T-helper 2 cell treated with Interferon-gamma antibody and Interleukin-4, amounts not matched to agents 5 μg/mL and 100 μg/mL, for 36 hours (primary cell): ENCODE results near the gene FOCAD.

Experiments
- DNase-seq: peaks from one replicate; pipeline ENCODE4 v3.0.0; 2021; ENCODE audit warnings: low spot score
- H3K27ac Mint-ChIP-seq: one replicate; pipeline ENCODE4 v1.8.0; 2021; ENCODE audit warnings: mild to moderate bottlenecking, mixed read lengths
- H3K27me3 Mint-ChIP-seq: one replicate; pipeline ENCODE4 v1.8.0; 2021; ENCODE audit warnings: low read depth, mixed read lengths
- H3K36me3 Mint-ChIP-seq: one replicate; pipeline ENCODE4 v1.8.0; 2021; ENCODE audit warnings: low read depth, mixed read lengths
- H3K4me1 Mint-ChIP-seq: one replicate; pipeline ENCODE4 v1.8.0; 2021; ENCODE audit warnings: low read depth, mixed read lengths
- H3K4me3 Mint-ChIP-seq: one replicate; pipeline ENCODE4 v1.8.0; 2022; ENCODE audit warnings: mild to moderate bottlenecking, moderate library complexity, mixed read lengths
- H3K9me3 Mint-ChIP-seq: one replicate; pipeline ENCODE4 v1.8.0; 2021; ENCODE audit warnings: mixed read lengths

FOCAD gene

DNA sequence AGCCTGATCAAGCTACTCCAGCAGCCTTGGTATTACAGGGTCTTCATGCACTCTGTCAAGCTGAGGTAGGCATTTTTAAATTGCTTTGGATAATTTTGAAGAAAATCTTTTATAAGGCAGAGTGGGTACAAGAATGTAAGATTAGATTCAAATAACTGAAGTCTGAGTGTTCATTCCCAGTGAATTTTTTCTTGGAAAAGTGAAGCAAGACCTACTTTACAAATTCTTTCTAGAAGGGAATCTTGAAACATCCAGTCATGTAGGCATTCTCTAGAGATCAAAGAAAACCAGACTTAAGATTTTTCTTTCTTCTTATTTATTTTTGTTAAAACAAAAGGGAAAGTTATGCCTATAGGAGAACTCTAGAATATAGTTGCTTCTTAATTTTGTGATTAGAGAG lies 139.0 kb downstream of the FOCAD start:
- DNase-seq, result no peak
- Mint-ChIP-seq H3K4me3 (no peak overlapping the region), H3K27ac (no peak overlapping the region), H3K4me1 (no peaks in the 10 kb centered on the region), H3K9me3 (no peaks in the 10 kb centered on the region), H3K27me3 (no peaks in the 10 kb centered on the region), H3K36me3 (peaks cover 10% of the 10 kb centered on the region)

DNA sequence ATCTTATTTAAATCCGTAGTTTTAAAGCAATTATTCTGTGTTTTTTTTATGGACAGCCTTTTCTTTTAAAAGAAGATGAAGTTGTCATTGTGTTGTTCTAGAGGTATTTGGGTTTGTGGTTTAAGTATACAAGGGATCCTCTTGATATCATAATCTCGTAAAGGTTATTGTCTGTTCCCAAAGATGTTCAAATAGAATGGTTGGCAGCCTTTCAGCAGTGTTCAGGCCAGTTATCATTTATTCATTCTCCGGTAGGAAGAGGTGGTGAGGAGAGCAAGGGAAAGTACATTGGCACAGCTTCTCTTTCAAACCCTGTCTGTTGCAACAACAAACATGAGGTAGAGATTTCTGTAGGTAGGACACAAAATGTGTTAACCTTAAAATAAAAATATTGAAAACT lies 147.0 kb downstream of the FOCAD start:
- Mint-ChIP-seq H3K4me3 (no peak overlapping the region), H3K27ac (no peak overlapping the region), H3K36me3 (peaks cover 6% of the 10 kb centered on the region), H3K27me3 (no peaks in the 10 kb centered on the region), H3K4me1 (no peaks in the 10 kb centered on the region), H3K9me3 (no peaks in the 10 kb centered on the region)
- DNase-seq, result no peak

DNA sequence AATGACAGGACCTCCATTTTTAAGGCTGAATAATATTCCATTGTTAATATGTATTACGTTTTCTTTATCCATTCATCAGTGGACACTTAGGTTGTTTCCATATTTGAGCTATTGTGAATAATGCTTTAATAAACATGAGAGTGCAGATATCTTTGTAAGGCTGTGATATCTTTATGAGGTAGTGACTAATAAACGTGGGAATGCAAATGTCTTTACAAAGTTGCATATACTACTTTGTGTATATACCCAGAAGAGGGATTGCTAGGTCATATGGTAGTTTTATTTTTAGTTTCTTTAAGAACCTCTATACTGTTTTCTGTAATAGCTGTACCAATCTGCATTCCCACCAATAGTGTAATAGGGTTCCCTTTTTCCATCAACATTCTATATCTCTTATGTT lies 148.7 kb downstream of the FOCAD start:
- Mint-ChIP-seq H3K27me3 (no peaks in the 10 kb centered on the region), H3K4me3 (no peak overlapping the region), H3K27ac (no peak overlapping the region), H3K4me1 (no peaks in the 10 kb centered on the region), H3K9me3 (no peaks in the 10 kb centered on the region), H3K36me3 (peaks cover 6% of the 10 kb centered on the region)
- no peak for DNase-seq

DNA sequence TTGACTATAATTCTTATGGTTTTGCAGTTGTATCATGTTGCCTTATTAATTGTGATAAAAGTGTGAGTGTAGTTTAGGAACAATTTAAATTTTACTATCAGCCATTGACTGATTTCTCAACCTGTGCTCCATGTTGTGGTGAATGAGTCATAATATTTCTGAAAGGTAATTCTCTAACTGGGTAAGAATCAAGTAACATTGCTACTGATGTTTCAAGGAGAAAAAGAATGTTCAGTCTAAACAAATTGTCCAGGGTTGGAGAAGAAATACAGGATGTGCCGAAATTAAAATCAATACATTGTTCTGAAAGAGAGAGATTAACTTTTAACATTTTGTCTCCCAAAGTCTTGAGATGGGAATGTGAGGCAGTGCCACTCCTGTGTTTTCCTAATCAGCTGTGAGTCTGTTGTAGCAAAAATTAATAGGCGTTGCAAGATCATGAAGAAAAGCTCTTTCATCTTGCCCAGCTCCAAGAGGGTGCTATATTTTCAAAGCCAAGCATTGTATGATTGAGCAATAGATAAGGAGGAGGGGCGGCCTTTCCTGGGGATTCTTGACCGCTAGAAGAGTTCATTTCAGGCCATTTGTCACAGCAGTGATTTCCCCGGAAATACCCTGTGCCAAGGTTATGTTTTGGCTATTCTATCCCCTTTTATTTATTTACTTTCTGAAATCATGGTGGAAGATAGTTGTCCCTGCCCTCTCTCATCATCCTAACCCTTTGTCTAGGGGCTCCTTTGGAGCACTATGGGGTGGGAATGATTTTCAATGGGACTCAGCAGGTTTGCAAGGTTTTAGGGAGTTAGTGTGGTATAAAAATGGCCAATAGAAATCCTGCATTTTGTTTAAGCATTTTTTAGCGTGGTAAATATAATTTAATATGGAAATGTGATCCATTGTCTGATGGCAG lies 151.6 kb downstream of the FOCAD start:
- Mint-ChIP-seq H3K27me3 (no peaks in the 10 kb centered on the region), H3K27ac (no peak overlapping the region), H3K9me3 (no peaks in the 10 kb centered on the region), H3K36me3 (peaks cover 5% of the 10 kb centered on the region), H3K4me1 (no peaks in the 10 kb centered on the region), H3K4me3 (no peak overlapping the region)
- no peak for DNase-seq

DNA sequence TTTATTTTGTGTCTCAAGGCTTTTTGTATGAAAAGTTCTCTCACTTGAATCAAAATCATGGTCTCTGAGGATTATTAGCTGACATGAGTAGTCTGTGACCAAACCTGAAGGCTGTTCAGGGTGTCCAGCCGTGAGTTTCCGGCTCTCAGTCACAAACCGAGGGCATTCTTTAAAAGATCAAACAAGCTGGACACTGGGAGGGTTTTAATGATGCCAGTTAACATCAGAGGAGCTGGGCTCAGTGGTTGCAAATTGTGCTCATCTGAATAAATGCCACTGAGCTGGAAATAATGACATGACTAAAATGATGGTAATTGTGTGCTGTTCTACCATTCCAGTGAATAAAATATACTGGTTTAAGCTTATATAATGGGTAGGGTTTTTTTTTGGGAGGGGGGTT lies 153.1 kb downstream of the FOCAD start:
- Mint-ChIP-seq H3K4me1 (no peaks in the 10 kb centered on the region), H3K9me3 (peaks cover 2% of the 10 kb centered on the region), H3K4me3 (no peak overlapping the region), H3K27me3 (no peaks in the 10 kb centered on the region), H3K36me3 (peaks cover 6% of the 10 kb centered on the region), H3K27ac (no peak overlapping the region)
- DNase-seq, result no peak

DNA sequence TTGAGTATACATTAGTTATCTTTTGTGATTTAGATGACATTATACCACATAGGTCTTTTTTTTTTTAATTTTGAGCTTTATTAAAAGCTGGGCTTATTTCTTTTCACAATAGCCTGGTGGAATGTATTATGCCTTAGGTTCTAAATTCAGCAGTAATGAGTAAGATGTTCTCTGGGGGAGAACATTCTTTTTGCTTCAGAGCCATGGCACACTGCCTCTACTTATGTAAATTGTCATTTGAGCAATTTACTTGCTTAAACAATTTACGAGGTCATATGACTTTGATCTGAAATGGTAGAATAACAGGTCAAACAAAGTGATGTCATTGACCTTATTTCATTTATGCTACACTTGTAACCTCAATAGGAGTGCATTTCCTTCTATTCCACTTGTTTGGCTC lies 154.2 kb downstream of the FOCAD start:
- Mint-ChIP-seq H3K4me3 (no peak overlapping the region), H3K4me1 (no peaks in the 10 kb centered on the region), H3K36me3 (peaks cover 6% of the 10 kb centered on the region), H3K9me3 (peaks cover 6% of the 10 kb centered on the region), H3K27me3 (no peaks in the 10 kb centered on the region), H3K27ac (no peak overlapping the region)
- no peak for DNase-seq

DNA sequence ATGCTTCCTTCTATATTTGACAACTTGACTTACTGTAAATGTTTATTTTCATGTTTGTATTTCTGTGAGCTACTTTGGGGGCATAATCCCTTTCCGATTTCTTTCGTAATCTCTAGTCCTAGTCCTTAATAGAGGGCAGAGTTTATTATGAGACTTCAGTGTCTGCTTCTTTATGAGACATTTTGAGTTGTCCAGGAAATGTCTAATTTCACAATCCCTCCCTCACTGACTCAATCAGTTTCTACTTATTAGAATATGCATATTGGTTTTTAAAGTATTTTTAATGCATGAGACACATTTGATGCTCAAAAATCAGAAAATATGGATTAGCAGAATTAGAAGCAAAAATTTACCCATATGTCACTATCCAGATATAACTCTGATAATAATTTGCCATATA lies 160.9 kb downstream of the FOCAD start:
- H3K36me3 Mint-ChIP-seq, result peaks cover 4% of the 10 kb centered on the region

DNA sequence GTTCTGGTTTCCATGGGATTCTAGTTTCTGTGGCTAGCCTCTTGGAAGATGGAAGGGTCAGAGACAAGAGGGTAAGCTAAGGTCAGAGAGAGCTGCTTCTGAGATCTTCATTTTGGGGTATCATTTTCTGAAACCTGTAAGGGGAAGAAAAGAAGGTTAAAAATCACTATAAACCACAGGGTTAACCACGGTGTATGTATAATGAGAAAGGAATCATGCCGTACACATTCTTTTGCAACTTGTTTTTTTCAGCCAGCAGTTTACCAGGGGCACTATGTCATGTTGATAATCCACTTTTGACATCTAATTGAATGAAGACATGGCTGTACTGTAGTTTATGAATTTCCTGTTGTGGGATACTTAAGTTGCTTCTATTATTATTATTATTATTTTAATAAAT lies 164.4 kb downstream of the FOCAD start:
- H3K4me3 Mint-ChIP-seq, result no peak overlapping the region
- no peak overlapping the region for H3K27ac Mint-ChIP-seq
- peaks cover 4% of the 10 kb centered on the region for H3K4me1 Mint-ChIP-seq
- no peak for DNase-seq
- H3K36me3 Mint-ChIP-seq, result peaks cover 2% of the 10 kb centered on the region
- no peaks in the 10 kb centered on the region for H3K9me3 Mint-ChIP-seq
- H3K27me3 Mint-ChIP-seq, result no peaks in the 10 kb centered on the region

More for the DNA sequence above, 160.9 kb downstream of the FOCAD start:
- H3K27me3 Mint-ChIP-seq, result no peaks in the 10 kb centered on the region
- H3K4me3 Mint-ChIP-seq, result no peak overlapping the region
- no peak overlapping the region for H3K27ac Mint-ChIP-seq
- peaks cover 6% of the 10 kb centered on the region for H3K9me3 Mint-ChIP-seq
- peaks cover 4% of the 10 kb centered on the region for H3K4me1 Mint-ChIP-seq
- no peak for DNase-seq

DNA sequence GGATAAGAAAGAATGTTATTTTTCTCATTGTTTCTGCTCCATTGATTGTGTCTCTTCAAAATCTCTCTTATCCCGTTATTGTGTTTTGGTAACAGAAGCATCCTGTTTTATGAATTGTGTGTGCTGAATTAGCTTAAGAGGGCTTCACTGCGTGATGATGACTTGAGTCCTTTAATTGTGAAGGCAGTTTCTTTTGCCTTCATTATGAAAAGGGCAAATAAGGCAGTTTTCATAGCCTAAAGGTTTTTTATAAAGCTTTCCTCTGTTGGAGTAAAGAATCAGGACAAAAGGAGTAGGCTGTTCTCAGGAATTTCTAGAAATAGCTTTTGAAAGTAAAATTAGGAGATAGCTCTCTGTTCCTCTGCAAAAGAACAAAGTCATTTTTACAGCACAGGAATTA lies 169.8 kb downstream of the FOCAD start:
- H3K4me3 Mint-ChIP-seq, result no peak overlapping the region
- H3K4me1 Mint-ChIP-seq, result no peaks in the 10 kb centered on the region
- no peak for DNase-seq
- no peaks in the 10 kb centered on the region for H3K36me3 Mint-ChIP-seq
- H3K27ac Mint-ChIP-seq, result no peak overlapping the region
- H3K27me3 Mint-ChIP-seq, result no peaks in the 10 kb centered on the region
- H3K9me3 Mint-ChIP-seq, result peaks cover 11% of the 10 kb centered on the region

DNA sequence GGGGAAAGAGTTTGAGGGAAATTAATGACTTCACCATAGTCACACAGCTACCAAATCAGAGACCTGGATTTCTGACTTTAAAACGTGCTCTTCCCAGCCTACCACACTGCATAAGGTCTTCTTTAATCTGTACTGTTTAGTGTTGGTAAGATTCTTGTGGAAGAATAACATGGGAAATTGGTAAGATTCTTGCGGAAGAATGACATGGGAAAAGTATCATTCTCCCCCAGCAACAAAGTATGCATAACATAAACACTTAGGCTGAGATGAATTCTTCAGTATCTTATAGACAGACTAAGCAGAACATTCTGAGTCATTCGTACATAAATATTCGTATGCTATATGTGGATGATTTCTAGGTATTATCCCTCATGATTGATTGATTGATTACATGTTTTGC lies 170.4 kb downstream of the FOCAD start:
- no peak overlapping the region for H3K27ac Mint-ChIP-seq

DNA sequence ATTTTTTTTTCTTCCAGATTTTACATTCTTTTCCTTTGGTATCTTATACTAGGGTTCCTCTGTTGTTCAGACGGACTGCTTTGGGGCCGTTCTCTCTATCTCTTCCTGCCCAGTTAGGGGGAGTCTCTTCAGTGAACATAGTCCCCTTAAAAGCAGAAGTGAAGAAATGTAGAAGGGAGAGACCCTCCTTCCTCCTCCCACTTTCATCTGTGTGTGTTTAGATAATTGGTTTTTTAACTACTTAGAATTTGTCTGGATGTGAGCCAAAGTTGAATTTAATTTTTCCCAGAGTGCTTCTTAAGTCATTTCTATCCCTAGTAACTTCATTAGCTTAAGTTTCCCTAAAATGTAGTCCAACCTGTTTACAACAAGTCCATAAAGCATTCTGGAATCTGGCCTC lies 179.9 kb downstream of the FOCAD start:
- H3K4me3 Mint-ChIP-seq, result no peak overlapping the region
- no peaks in the 10 kb centered on the region for H3K9me3 Mint-ChIP-seq
- no peak for DNase-seq
- H3K27ac Mint-ChIP-seq, result no peak overlapping the region
- peaks cover 14% of the 10 kb centered on the region for H3K36me3 Mint-ChIP-seq
- peaks cover 5% of the 10 kb centered on the region for H3K4me1 Mint-ChIP-seq
- no peaks in the 10 kb centered on the region for H3K27me3 Mint-ChIP-seq

More for the DNA sequence above, 170.4 kb downstream of the FOCAD start:
- Mint-ChIP-seq H3K4me3 (no peak overlapping the region), H3K36me3 (no peaks in the 10 kb centered on the region), H3K27me3 (no peaks in the 10 kb centered on the region), H3K9me3 (peaks cover 11% of the 10 kb centered on the region), H3K4me1 (no peaks in the 10 kb centered on the region)
- DNase-seq, result no peak

DNA sequence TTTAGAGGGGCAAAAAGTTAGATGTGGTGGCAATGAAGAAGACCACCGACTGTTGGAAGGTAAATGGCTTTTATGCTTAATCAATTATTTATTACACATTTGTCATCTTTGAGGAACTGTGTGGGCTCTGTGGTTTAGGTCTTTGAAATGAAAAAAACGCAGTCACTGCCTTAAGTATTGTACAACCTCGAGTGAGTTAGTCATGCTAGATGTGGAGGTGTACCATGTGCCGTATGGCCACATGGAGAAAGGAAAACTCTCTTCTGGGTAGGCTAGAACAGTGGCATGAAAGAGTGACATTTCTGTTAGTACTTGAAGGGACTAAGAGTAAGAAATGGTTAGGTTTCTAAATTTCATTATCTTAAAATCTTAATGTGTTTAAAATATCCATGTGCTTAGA lies 181.3 kb downstream of the FOCAD start:
- H3K36me3 Mint-ChIP-seq, result peaks cover 15% of the 10 kb centered on the region
- no peaks in the 10 kb centered on the region for H3K9me3 Mint-ChIP-seq
- H3K4me3 Mint-ChIP-seq, result no peak overlapping the region
- H3K4me1 Mint-ChIP-seq, result peaks cover 5% of the 10 kb centered on the region
- no peaks in the 10 kb centered on the region for H3K27me3 Mint-ChIP-seq
- DNase-seq, result no peak
- no peak overlapping the region for H3K27ac Mint-ChIP-seq

DNA sequence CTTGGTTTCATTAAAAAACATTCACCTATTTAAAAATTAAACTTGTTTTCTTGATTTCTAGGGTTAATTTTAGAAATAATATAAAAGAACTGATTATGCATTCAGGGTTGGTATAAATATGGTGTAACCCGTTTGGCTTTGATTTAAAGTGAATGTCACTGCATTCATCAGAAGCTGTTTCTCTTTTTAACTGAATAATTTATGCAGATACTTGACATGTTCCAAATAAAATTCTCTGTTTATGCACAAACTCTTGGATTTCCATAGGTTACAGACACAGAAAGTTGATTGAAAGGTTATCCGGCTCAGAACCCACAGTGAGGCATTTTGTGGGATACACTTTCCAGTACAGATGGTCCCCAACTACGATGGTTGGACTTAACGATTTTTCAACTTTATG lies 186.1 kb downstream of the FOCAD start:
- Mint-ChIP-seq H3K9me3 (no peaks in the 10 kb centered on the region), H3K27me3 (no peaks in the 10 kb centered on the region), H3K27ac (no peak overlapping the region), H3K4me1 (peaks cover 8% of the 10 kb centered on the region), H3K4me3 (no peak overlapping the region), H3K36me3 (peaks cover 5% of the 10 kb centered on the region)
- no peak for DNase-seq

DNA sequence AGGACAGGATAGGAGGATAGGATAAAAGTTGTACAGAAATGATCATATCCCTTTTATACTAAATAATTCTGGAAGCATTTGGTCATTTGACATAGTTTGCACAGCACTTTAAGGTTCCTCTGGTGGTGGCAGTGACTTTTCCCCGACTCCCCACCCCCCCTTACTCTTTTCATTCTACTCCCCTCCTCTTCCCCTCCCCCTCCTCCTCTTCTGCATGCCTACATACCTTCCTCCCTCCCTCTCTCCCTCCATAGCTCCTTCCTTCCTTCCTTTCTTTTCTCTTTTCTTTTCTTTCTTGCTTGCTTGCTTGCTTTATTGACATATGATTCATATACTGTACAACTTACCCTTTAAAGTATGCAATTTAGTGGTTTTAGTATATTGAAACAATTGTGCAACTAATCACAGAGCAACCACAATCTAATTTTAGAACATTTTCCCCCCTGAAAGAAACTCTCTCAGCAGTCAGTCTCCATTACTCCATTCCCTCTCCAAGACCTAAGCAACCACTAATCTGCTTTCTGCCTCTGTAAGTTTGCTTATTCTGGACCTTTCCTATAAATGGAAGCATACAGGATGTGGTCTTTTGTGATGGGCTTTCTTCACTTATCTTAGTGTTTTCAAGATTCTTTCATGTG lies 188.4 kb downstream of the FOCAD start:
- H3K9me3 Mint-ChIP-seq, result no peaks in the 10 kb centered on the region
- peaks cover 6% of the 10 kb centered on the region for H3K4me1 Mint-ChIP-seq
- H3K36me3 Mint-ChIP-seq, result peaks cover 2% of the 10 kb centered on the region
- H3K27me3 Mint-ChIP-seq, result no peaks in the 10 kb centered on the region
- H3K27ac Mint-ChIP-seq, result no peak overlapping the region
- H3K4me3 Mint-ChIP-seq, result no peak overlapping the region
- DNase-seq, result no peak
